ENCODE results near the gene ABHD6.
A peak's percentile ranks its signal among the peaks of the same experiment; 100 is the strongest.
"Not testable (repeated sequence)": the region's sequence is repeated elsewhere in the genome, so short reads cannot be mapped to it uniquely, and the experiment has no call there.

ABHD6 gene

GRCh38 chr3:58271901-58272501 lies 34.4 kb downstream of the ABHD6 start:
- Histone ChIP-seq H3K4me3 (replicated peaks; ENCODE audit: insufficient read depth, low read length) (no peak overlapping the region), H3K27me3 (ENCODE audit: insufficient read depth, poor library complexity, severe bottlenecking) (no peaks in the 10 kb centered on the region), H3K27ac (replicated peaks) (no peak overlapping the region)
- TF ChIP-seq POLR2AphosphoS5 (IDR thresholded peaks at IDR 0.05; ENCODE audit: low read depth) (no peak), REST (IDR thresholded peaks at IDR 0.05; ENCODE audit: insufficient replicate concordance, low read depth) (no peak), GABPA (IDR thresholded peaks at IDR 0.05; ENCODE audit: low read depth) (no peak), CTCF (IDR thresholded peaks at IDR 0.05; ENCODE audit: insufficient read depth, low read length) (no peak), SPI1 (IDR thresholded peaks at IDR 0.05; ENCODE audit: borderline replicate concordance, low read depth) (no peak)
- peak in 1 of 2 experiments; percentile 38 for DNase-seq (ENCODE audit: low read depth in 1 of 2, low spot score in 1 of 2)

GRCh38 chr3:58272891-58273290 lies 35.3 kb downstream of the ABHD6 start:
- H3K4me3 ChIP-seq (replicated peaks; ENCODE audit: insufficient read depth, low read length): no peak overlapping the region
- DNase-seq (ENCODE audit: low read depth in 1 of 2, low spot score in 1 of 2): no peak
- no peaks in the 10 kb centered on the region for H3K27me3 ChIP-seq (ENCODE audit: insufficient read depth, poor library complexity, severe bottlenecking)
- TF ChIP-seq CTCF (IDR thresholded peaks at IDR 0.05; ENCODE audit: insufficient read depth, low read length): no peak
- TF ChIP-seq REST (IDR thresholded peaks at IDR 0.05; ENCODE audit: insufficient replicate concordance, low read depth): no peak
- no peak for TF ChIP-seq GABPA (IDR thresholded peaks at IDR 0.05; ENCODE audit: low read depth)
- TF ChIP-seq SPI1 (IDR thresholded peaks at IDR 0.05; ENCODE audit: borderline replicate concordance, low read depth): no peak
- no peak for TF ChIP-seq POLR2AphosphoS5 (IDR thresholded peaks at IDR 0.05; ENCODE audit: low read depth)
- H3K27ac ChIP-seq (replicated peaks): no peak overlapping the region

GRCh38 chr3:58273362-58273761 lies 35.8 kb downstream of the ABHD6 start:
- not testable (repeated sequence) for DNase-seq (ENCODE audit: low read depth in 1 of 2, low spot score in 1 of 2); H3K4me3 ChIP-seq (replicated peaks; ENCODE audit: insufficient read depth, low read length); H3K27me3 ChIP-seq (ENCODE audit: insufficient read depth, poor library complexity, severe bottlenecking); H3K27ac ChIP-seq (replicated peaks)

GRCh38 chr3:58274027-58274614 lies 36.5 kb downstream of the ABHD6 start:
- no peak for DNase-seq (ENCODE audit: low read depth in 1 of 2, low spot score in 1 of 2)
- no peaks in the 10 kb centered on the region for H3K27me3 ChIP-seq (ENCODE audit: insufficient read depth, poor library complexity, severe bottlenecking)

More at GRCh38 chr3:58274027-58274614, 36.5 kb downstream of the ABHD6 start:
- Histone ChIP-seq H3K4me3 (replicated peaks; ENCODE audit: insufficient read depth, low read length) (no peak overlapping the region), H3K27ac (replicated peaks) (no peak overlapping the region)
- TF ChIP-seq SPI1 (IDR thresholded peaks at IDR 0.05; ENCODE audit: borderline replicate concordance, low read depth): no peak
- TF ChIP-seq REST (IDR thresholded peaks at IDR 0.05; ENCODE audit: insufficient replicate concordance, low read depth): no peak
- TF ChIP-seq CTCF (IDR thresholded peaks at IDR 0.05; ENCODE audit: insufficient read depth, low read length): no peak
- no peak for TF ChIP-seq GABPA (IDR thresholded peaks at IDR 0.05; ENCODE audit: low read depth)
- TF ChIP-seq POLR2AphosphoS5 (IDR thresholded peaks at IDR 0.05; ENCODE audit: low read depth): no peak
